ENCODE results near the gene NEDD4L.

Gene NEDD4L

GRCh38 chr18:58177896-58178470 is 134.0 kb downstream of the NEDD4L start:
- in situ Hi-C loops (cut with MboI; ENCODE audit: low sequenced_read_pairs) = no loop called here

- in situ Hi-C loops (cut with MboI; ENCODE audit: low sequenced_read_pairs) = no loop called here
Observed at GRCh38 chr18:58178511-58178910, 134.5 kb downstream of the NEDD4L start.

- in situ Hi-C loops (cut with MboI; ENCODE audit: low sequenced_read_pairs) = no loop called here
Observed at GRCh38 chr18:58180172-58180571, 136.1 kb downstream of the NEDD4L start.

- in situ Hi-C loops (cut with MboI; ENCODE audit: low sequenced_read_pairs) = no loop called here
Observed at GRCh38 chr18:58180738-58181353, 136.8 kb downstream of the NEDD4L start.

GRCh38 chr18:58181988-58182387 is 138.0 kb downstream of the NEDD4L start:
- in situ Hi-C loops (cut with MboI; ENCODE audit: low sequenced_read_pairs) = no loop called here

- in situ Hi-C loops (cut with MboI; ENCODE audit: low sequenced_read_pairs) = no loop called here
Observed at GRCh38 chr18:58183226-58183625, 139.2 kb downstream of the NEDD4L start.

- in situ Hi-C loops (cut with MboI; ENCODE audit: low sequenced_read_pairs) = no loop called here
Observed at GRCh38 chr18:58186258-58186948, 142.4 kb downstream of the NEDD4L start.

- in situ Hi-C loops (cut with MboI; ENCODE audit: low sequenced_read_pairs) = no loop called here
Observed at GRCh38 chr18:58187674-58188073, 143.6 kb downstream of the NEDD4L start.

GRCh38 chr18:58188996-58189395 is 145.0 kb downstream of the NEDD4L start:
- in situ Hi-C loops (cut with MboI; ENCODE audit: low sequenced_read_pairs) = no loop called here

- in situ Hi-C loops (cut with MboI; ENCODE audit: low sequenced_read_pairs) = no loop called here
Observed at GRCh38 chr18:58190842-58191530, 147.0 kb downstream of the NEDD4L start.

GRCh38 chr18:58191626-58192025 is 147.6 kb downstream of the NEDD4L start:
- in situ Hi-C loops (cut with MboI; ENCODE audit: low sequenced_read_pairs) = no loop called here

- in situ Hi-C loops (cut with MboI; ENCODE audit: low sequenced_read_pairs) = no loop called here
Observed at GRCh38 chr18:58192519-58192918, 148.5 kb downstream of the NEDD4L start.

GRCh38 chr18:58194028-58194427 is 150.0 kb downstream of the NEDD4L start:
- in situ Hi-C loops (cut with MboI; ENCODE audit: low sequenced_read_pairs) = no loop called here

GRCh38 chr18:58195278-58195765 is 151.3 kb downstream of the NEDD4L start:
- in situ Hi-C loops (cut with MboI; ENCODE audit: low sequenced_read_pairs) = no loop called here

GRCh38 chr18:58196164-58196563 is 152.1 kb downstream of the NEDD4L start:
- in situ Hi-C loops (cut with MboI; ENCODE audit: low sequenced_read_pairs) = no loop called here

- in situ Hi-C loops (cut with MboI; ENCODE audit: low sequenced_read_pairs) = no loop called here
Observed at GRCh38 chr18:58196881-58197872, 153.2 kb downstream of the NEDD4L start.

GRCh38 chr18:58201268-58201667 is 157.2 kb downstream of the NEDD4L start:
- in situ Hi-C loops (cut with MboI; ENCODE audit: low sequenced_read_pairs) = no loop called here

GRCh38 chr18:58201733-58202730 is 158.0 kb downstream of the NEDD4L start:
- in situ Hi-C loops (cut with MboI; ENCODE audit: low sequenced_read_pairs) = no loop called here

- in situ Hi-C loops (cut with MboI; ENCODE audit: low sequenced_read_pairs) = no loop called here
Observed at GRCh38 chr18:58204776-58205442, 160.9 kb downstream of the NEDD4L start.
